ENCODE data around the gene RPE65. TPM values are rescaled to one million over a fixed set of nuclear protein-coding genes. Genes with fewer than 3 reads are reported as not detected.

The RPE65 gene
- total and polyA plus RNA-seq, 2 of the 8 experiments (the other 6 are each of a cell fraction or from before 2014, with no cell fraction given), result not detected

DNA sequence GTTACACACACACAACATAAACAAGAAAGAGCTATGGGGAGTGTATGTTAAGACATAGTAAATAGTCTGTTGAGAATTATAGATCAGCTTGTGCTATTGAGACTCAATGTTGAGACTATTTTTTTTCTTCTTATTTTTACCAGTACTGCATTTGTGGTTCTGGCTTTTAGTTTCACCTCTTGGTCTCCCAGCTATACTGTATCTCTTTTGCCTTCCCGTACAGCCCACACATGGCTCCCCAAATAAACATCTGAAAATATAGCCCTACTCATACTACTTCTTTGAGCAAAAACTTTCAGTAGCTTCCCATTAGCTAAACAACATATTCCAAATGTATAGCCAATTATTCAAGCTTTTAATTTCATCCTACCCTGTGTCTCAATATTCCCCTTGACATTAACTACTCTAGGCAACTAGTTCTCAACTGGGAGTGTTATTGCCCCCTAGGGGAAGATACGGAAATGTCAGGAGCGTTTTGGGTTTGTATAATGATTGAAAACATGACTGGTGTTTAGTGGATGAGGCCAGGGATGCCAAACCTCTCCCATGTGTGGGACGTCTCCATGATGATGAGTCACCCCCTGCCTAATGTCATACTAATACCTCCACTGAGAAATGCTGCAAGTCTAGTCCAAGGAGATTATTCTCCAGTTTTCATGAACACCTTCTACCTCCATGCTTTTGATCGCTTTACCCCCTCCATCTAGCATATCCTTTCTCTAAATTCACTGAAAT is 6.8 kb downstream of the RPE65 start (continued):
- TF ChIP-seq CBX8 (IDR thresholded peaks at IDR 0.05; ENCODE audit: borderline replicate concordance, low read depth, low read length) (no peak), MAFK (IDR thresholded peaks at IDR 0.05; ENCODE audit: low read depth, low read length) (no peak)

All from H1 (cell line).